GM12878 (cell line): ENCODE results near the gene CA10. TPM values are rescaled to one million over a fixed set of nuclear protein-coding genes. Genes with fewer than 3 reads are reported as not detected.

Experiments used
- ATAC-seq: fragments of 200-7000 bp; cut with Tn5 transposase; 3 replicates; pipeline ENCODE4 v1.9.1; 2020; ENCODE audit warnings: mild to moderate bottlenecking, moderate library complexity
- BruUV-seq: library from RNA; stranded (reverse); fragments of 400-500 nt; replicated peaks from 2 replicates; lab custom pipeline; 2021; lab: Mats Ljungman, UMichigan
- CTCF ChIA-PET: fragments of 300-600 bp; sonication (Branson Sonifier 250); formaldehyde crosslinking; extraction: SDS; loops from one replicate; lab custom pipeline; 2021; ENCODE audit warnings: inconsistent platforms; lab: Yijun Ruan, JAX
- POLR2A ChIA-PET: fragments of 350-600 bp; formaldehyde crosslinking; extraction: SDS; loops from one replicate; lab custom pipeline; 2021; ENCODE audit warnings: inconsistent platforms; lab: Charles Lee
- RAD21 ChIA-PET: fragments of 300-600 bp; sonication (Branson Sonifier 250); formaldehyde crosslinking; loops from one replicate; lab custom pipeline; 2023; ENCODE audit warnings: antibody characterized with exemption; ENCODE audit not compliant: unreplicated experiment; lab: Charles Lee
- SMC1A ChIA-PET: fragments of 300-600 bp; sonication (Branson Sonifier 250); formaldehyde crosslinking; loops from one replicate; lab custom pipeline; 2023; ENCODE audit not compliant: unreplicated experiment, uncharacterized antibody; lab: Charles Lee
- DNase-seq: peaks from one replicate; pipeline ENCODE4 v3.0.0-alpha.2; 2011; ENCODE audit warnings: low read depth, low spot score
- FAIRE-seq: peaks from 3 replicates; lab custom pipeline; 2011; peaks lifted over from hg19 to GRCh38; lab: Jason Lieb, UNC
- H2AFZ ChIP-seq: 2 replicates; pipeline ENCODE4 v1.6.0; 2011; ENCODE audit warnings: low read depth, low read length, control low read depth; ENCODE audit not compliant: control insufficient read depth
- H3K27ac ChIP-seq: 2 replicates; pipeline ENCODE4 v1.5.1; 2011; ENCODE audit warnings: control low read depth; ENCODE audit not compliant: control insufficient read depth, insufficient read depth
- H3K27me3 ChIP-seq, 2 experiments: replicated peaks in 1 of 2; 2 replicates each; pipeline versions ENCODE4 v1.6.0 to v1.6.1; 2011; ENCODE audit warnings: low read length in 1 of 2; ENCODE audit not compliant: control insufficient read depth in 2 of 2, insufficient read depth in 2 of 2
- H3K36me3 ChIP-seq, 2 experiments: 2 replicates each; pipeline ENCODE4 v1.5.1; 2011; ENCODE audit warnings: low read length in 1 of 2; ENCODE audit not compliant: control insufficient read depth in 2 of 2, insufficient read depth in 2 of 2
- H3K4me1 ChIP-seq: 2 replicates; pipeline ENCODE4 v1.6.1; 2011; ENCODE audit warnings: mild to moderate bottlenecking, low read length, moderate library complexity, mixed read lengths; ENCODE audit not compliant: control insufficient read depth, insufficient read depth
- H3K4me2 ChIP-seq: 2 replicates; pipeline ENCODE4 v1.6.0; 2011; ENCODE audit warnings: control low read depth; ENCODE audit not compliant: control insufficient read depth, insufficient read depth
- H3K4me3 ChIP-seq: fragments of 200-600 bp; sonication (generic); 2 replicates; pipeline ENCODE4 v1.5.1; 2016
- H3K79me2 ChIP-seq: 2 replicates; pipeline ENCODE4 v1.6.0; 2011; ENCODE audit warnings: low read length; ENCODE audit not compliant: control insufficient read depth, insufficient read depth
- H3K9ac ChIP-seq: 2 replicates; pipeline ENCODE4 v1.8.0; 2011; ENCODE audit warnings: low read length, control low read depth, mixed read lengths; ENCODE audit not compliant: control insufficient read depth, insufficient read depth
- H3K9me3 ChIP-seq: replicated peaks from 3 replicates; pipeline ENCODE4 v1.5.1; 2011; ENCODE audit warnings: mild to moderate bottlenecking, low read length; ENCODE audit not compliant: control insufficient read depth, insufficient read depth
- H4K20me1 ChIP-seq: 2 replicates; pipeline ENCODE4 v1.6.0; 2011; ENCODE audit not compliant: control insufficient read depth, insufficient read depth
- BCL11A ChIP-seq: IDR thresholded peaks from 2 replicates; pipeline ENCODE4 v1.6.1; 2011; ENCODE audit warnings: low read depth, low read length
- EED ChIP-seq: sonication (generic); IDR thresholded peaks from 2 replicates; pipeline ENCODE4 v1.6.1; 2016; ENCODE audit warnings: antibody characterized with exemption, low read depth
- GATAD2B ChIP-seq: fragments of 450-650 bp; conservative IDR thresholded peaks from 2 replicates; pipeline ENCODE4 v1.6.1; 2017; ENCODE audit warnings: low read depth, mild to moderate bottlenecking, moderate library complexity
- HDAC2 ChIP-seq: fragments of 200-600 bp; sonication (generic); IDR thresholded peaks from 2 replicates; pipeline ENCODE4 v1.6.1; 2017
- NFIC ChIP-seq: IDR thresholded peaks from 2 replicates; pipeline ENCODE4 v1.6.1; 2012; ENCODE audit warnings: low read depth, mild to moderate bottlenecking, inconsistent platforms, low read length, moderate library complexity
- PAX5 ChIP-seq: IDR thresholded peaks from 2 replicates; pipeline ENCODE4 v1.6.1; 2011; ENCODE audit warnings: low read depth, low read length, borderline replicate concordance
- POLR2A ChIP-seq: IDR thresholded peaks from 2 replicates; pipeline ENCODE4 v1.6.1; 2011; ENCODE audit warnings: low read depth, mild to moderate bottlenecking, low read length
- RAD51 ChIP-seq: fragments of 450-650 bp; IDR thresholded peaks from 2 replicates; pipeline ENCODE4 v1.6.1; 2016; ENCODE audit warnings: moderate library complexity, mild to moderate bottlenecking, inconsistent platforms
- RELA ChIP-seq: fragments of 450-650 bp; IDR thresholded peaks from 2 replicates; pipeline ENCODE4 v1.8.0; 2014; ENCODE audit warnings: borderline replicate concordance; ENCODE audit not compliant: partially characterized antibody
- SIN3A ChIP-seq: IDR thresholded peaks from 2 replicates; pipeline ENCODE4 v1.6.1; 2012; ENCODE audit warnings: low read depth, low read length, improper control_type of control experiment
- SIX5 ChIP-seq: IDR thresholded peaks from 2 replicates; pipeline ENCODE4 v1.6.1; 2011; ENCODE audit warnings: mild to moderate bottlenecking, low read depth, low read length, moderate library complexity; ENCODE audit not compliant: severe bottlenecking
- SREBF1 ChIP-seq: IDR thresholded peaks from 2 replicates; pipeline ENCODE4 v1.6.1; 2012; ENCODE audit warnings: mild to moderate bottlenecking, low read length
- SUPT20H ChIP-seq: IDR thresholded peaks from 2 replicates; pipeline ENCODE4 v1.6.1; 2011; ENCODE audit warnings: low read depth, mild to moderate bottlenecking, low read length, moderate library complexity, borderline replicate concordance; ENCODE audit not compliant: control insufficient read depth
- TBL1XR1 ChIP-seq: IDR thresholded peaks from 2 replicates; pipeline ENCODE4 v1.6.1; 2012; ENCODE audit warnings: low read depth, low read length, improper control_type of control experiment
- TCF7 ChIP-seq: IDR thresholded peaks from 2 replicates; pipeline ENCODE4 v1.6.1; 2014; ENCODE audit warnings: antibody characterized with exemption, borderline replicate concordance
- YY1 ChIP-seq: IDR thresholded peaks from 2 replicates; pipeline ENCODE4 v1.6.1; 2011; ENCODE audit warnings: low read depth, mild to moderate bottlenecking, low read length
- ZBED1 ChIP-seq: IDR thresholded peaks from 2 replicates; pipeline ENCODE4 v1.6.1; 2016; ENCODE audit warnings: borderline replicate concordance
- ZBTB33 ChIP-seq: fragments of 450-650 bp; IDR thresholded peaks from 2 replicates; pipeline ENCODE4 v1.6.1; 2017; ENCODE audit warnings: mild to moderate bottlenecking
- ZNF274 ChIP-seq: IDR thresholded peaks from one replicate; pipeline ENCODE4 v1.8.0; 2011; ENCODE audit not compliant: insufficient read length, insufficient read depth
- WGBS: methylation state at CpG from one replicate; pipeline ENCODE4 v1.1.6; 2016; ENCODE audit warnings: low lambda C conversion rate; ENCODE audit not compliant: insufficient replicate concordance, insufficient coverage; ENCODE audit errors: missing lambda C conversion rate; 5-methylcytosine and 5-hydroxymethylcytosine counted together
- in situ Hi-C: fragments of 300-500 bp; cut with MboI; formaldehyde crosslinking; loops from 9 replicates; pipeline ENCODE4 v1.14.3; 2018; ENCODE audit warnings: mixed read lengths
- intact Hi-C: fragments of 100-400 bp; cut with micrococcal nuclease; formaldehyde crosslinking; loops from one replicate; pipeline ENCODE4 v1.14.2; 2022; ENCODE audit not compliant: unreplicated experiment
- polyA plus RNA-seq, 11 experiments: library from polyadenylated mRNA; depleted of rRNA in 4 of 11; unstranded in 6 of 11; stranded (reverse) in 5 of 11; fragments of >200 nt; fragmentation: Nextera tagmentation in 4 of 11; fragmentation: Illumina TruSeq in 1 of 11; extraction: Ambion mirVana in 4 of 11; extraction: Trizol in 1 of 11; gene quantifications; 1 replicate in 1 of 11; 2 replicates in 10 of 11; pipeline versions ENCODE4 v1.2.1 to v1.2.3, GENCODE V29; 2011 to 2016; ENCODE audit warnings: inconsistent platforms in 2 of 11, missing spikeins in 2 of 11, low read depth in 1 of 11
- total RNA-seq, 4 experiments: library from RNA; depleted of rRNA in 3 of 4; stranded (reverse); fragments of >200 nt in 3 of 4; fragmentation: Illumina TruSeq in 1 of 4; extraction: Trizol in 1 of 4; gene quantifications; 2 replicates each; pipeline versions ENCODE4 v1.2.1 to v1.2.3, GENCODE V29; 2013 to 2021

The CA10 gene
- total and polyA plus RNA-seq, 10 of the 15 experiments (the other 5 are each of a cell fraction or from before 2014, with no cell fraction given): not detected

- POLR2A ChIA-PET: no interaction called here
- no peak overlapping the region for H3K4me2 ChIP-seq
- H3K4me1 ChIP-seq: no peaks in the 10 kb centered on the region
- RAD21 ChIA-PET: no interaction called here
- FAIRE-seq (no peak), DNase-seq (no peak), ATAC-seq (no peak)
- SMC1A ChIA-PET: no interaction called here
- no peaks in the 10 kb centered on the region for H3K79me2 ChIP-seq
- WGBS: 3% methylated on average over 2 of the region's 2 CpGs
- in situ Hi-C loops (no loop called here), intact Hi-C loops (no loop called here)
- no peaks in the 10 kb centered on the region for H3K9me3 ChIP-seq
- no peak overlapping the region for H3K9ac ChIP-seq
- no TSS peak for BruUV-seq
- H3K36me3 ChIP-seq: no peaks in the 10 kb centered on the region
- no peaks in the 10 kb centered on the region for H4K20me1 ChIP-seq
- no peak overlapping the region for H3K27ac ChIP-seq
- CTCF ChIA-PET: no interaction called here
- no peak for TF ChIP-seq RAD51
- no peak for TF ChIP-seq EED
- no peak for TF ChIP-seq ZBED1
- no peak for TF ChIP-seq NFIC
- no peak for TF ChIP-seq YY1
- no peak for TF ChIP-seq ZBTB33
- TF ChIP-seq SIN3A: no peak
- no peak for TF ChIP-seq GATAD2B
- no peak for TF ChIP-seq HDAC2
- TF ChIP-seq SIX5: no peak
- no peak for TF ChIP-seq TBL1XR1
- TF ChIP-seq BCL11A: no peak
- TF ChIP-seq SUPT20H: no peak
- TF ChIP-seq RELA: no peak
- TF ChIP-seq ZNF274: no peak
- no peak for TF ChIP-seq POLR2A
- TF ChIP-seq SREBF1: no peak
- no peak for TF ChIP-seq PAX5
- TF ChIP-seq TCF7: no peak
- no peaks in the 10 kb centered on the region for H3K27me3 ChIP-seq
- H3K4me3 ChIP-seq: no peak overlapping the region
- H2AFZ ChIP-seq: no peak overlapping the region
These were observed 559.7 kb downstream of the CA10 start for GRCh38 chr17:51598824-51599223.
